Endothelial cell of umbilical vein (primary cell): ENCODE results near the gene ARHGEF26. TPM values are rescaled to one million over a fixed set of nuclear protein-coding genes. Genes with fewer than 3 reads are reported as not detected.

Source experiments
- BruUV-seq: library from RNA; stranded (reverse); fragments of 400-500 nt; replicated peaks from 2 replicates; lab custom pipeline; 2021; lab: Mats Ljungman, UMichigan
- CTCF ChIA-PET: fragments of 300-600, 350-600 bp; sonication (Branson Sonifier 250); formaldehyde crosslinking; loops from one replicate; lab custom pipeline; 2021; ENCODE audit warnings: antibody characterized with exemption, inconsistent platforms; lab: Charles Lee
- POLR2A ChIA-PET: fragments of 300-600, 350-600 bp; sonication (Branson Sonifier 250); formaldehyde crosslinking; loops from one replicate; lab custom pipeline; 2021; ENCODE audit warnings: antibody characterized with exemption, inconsistent platforms; lab: Charles Lee
- DNase-seq: peaks from one replicate; pipeline ENCODE4 v3.0.0-alpha.2; 2011; ENCODE audit warnings: low read depth, low spot score
- FAIRE-seq: peaks from 2 replicates; lab custom pipeline; 2011; peaks lifted over from hg19 to GRCh38; lab: Jason Lieb, UNC
- H2AFZ ChIP-seq: 2 replicates; pipeline ENCODE4 v1.6.0; 2012; ENCODE audit warnings: low read depth, low read length, control low read depth, inconsistent platforms
- H3K27ac ChIP-seq: 2 replicates; pipeline ENCODE4 v1.5.1; 2011; ENCODE audit warnings: low read depth, mild to moderate bottlenecking, control low read depth, low read length, moderate library complexity; ENCODE audit not compliant: insufficient read depth
- H3K27me3 ChIP-seq, 2 experiments: 2 replicates each; pipeline versions ENCODE4 v1.6.0 to v1.6.1; 2011; ENCODE audit warnings: low read length in 2 of 2, mixed read lengths in 1 of 2; ENCODE audit not compliant: control insufficient read depth in 2 of 2, insufficient read depth in 2 of 2
- H3K36me3 ChIP-seq, 2 experiments: 2 replicates in 1 of 2; 3 replicates in 1 of 2; pipeline ENCODE4 v1.5.1; 2011; ENCODE audit warnings: low read length in 2 of 2, mild to moderate bottlenecking in 1 of 2, moderate library complexity in 1 of 2; ENCODE audit not compliant: control insufficient read depth in 2 of 2, insufficient read depth in 2 of 2; ENCODE audit errors: extremely low read depth in 1 of 2
- H3K4me1 ChIP-seq: 3 replicates; pipeline ENCODE4 v1.5.1; 2011; ENCODE audit warnings: mild to moderate bottlenecking, low read length; ENCODE audit not compliant: control insufficient read depth, insufficient read depth; ENCODE audit errors: extremely low read depth
- H3K4me2 ChIP-seq: 2 replicates; pipeline ENCODE4 v1.6.1; 2011; ENCODE audit warnings: low read length, control low read depth, mixed read lengths; ENCODE audit not compliant: insufficient read depth
- H3K4me3 ChIP-seq, 3 experiments: fragments of 200-600 bp in 1 of 3; sonication (generic), shearing (Covaris generic) in 1 of 3; replicated peaks in 1 of 3; 2 replicates each; pipeline ENCODE4 v1.5.1; 2011 to 2016; ENCODE audit warnings: control low read depth in 3 of 3, low read length in 3 of 3, mild to moderate bottlenecking in 2 of 3, inconsistent platforms in 1 of 3, low read depth in 1 of 3, moderate library complexity in 1 of 3; ENCODE audit not compliant: insufficient read depth in 1 of 3
- H3K79me2 ChIP-seq: 2 replicates; pipeline ENCODE4 v1.6.0; 2012; ENCODE audit warnings: low read length, inconsistent platforms; ENCODE audit not compliant: control insufficient read depth, insufficient read depth
- H3K9ac ChIP-seq: replicated peaks from 2 replicates; pipeline ENCODE3; 2011; ENCODE audit warnings: low read length, control low read depth; ENCODE audit not compliant: insufficient read depth; ENCODE audit errors: extremely low read depth
- H3K9me1 ChIP-seq: replicated peaks from 3 replicates; pipeline ENCODE4 v1.6.0; 2011; ENCODE audit warnings: mild to moderate bottlenecking, low read length; ENCODE audit not compliant: control insufficient read depth, insufficient read depth; ENCODE audit errors: extremely low read depth
- H3K9me3 ChIP-seq: replicated peaks from 2 replicates; pipeline ENCODE4 v1.5.1; 2012; ENCODE audit warnings: low read length, inconsistent platforms; ENCODE audit not compliant: control insufficient read depth, insufficient read depth
- H4K20me1 ChIP-seq: replicated peaks from 2 replicates; pipeline ENCODE3; 2011; ENCODE audit warnings: mild to moderate bottlenecking, low read length; ENCODE audit not compliant: control insufficient read depth, insufficient read depth; ENCODE audit errors: extremely low read depth
- CTCF ChIP-seq, 2 donors: IDR thresholded peaks; 1 replicate in 1 of 2; 2 replicates in 1 of 2; pipeline ENCODE4 v1.5.1; 2011; ENCODE audit warnings: low read length in 2 of 2, mild to moderate bottlenecking in 2 of 2, moderate library complexity in 2 of 2, control low read depth in 1 of 2, inconsistent platforms in 1 of 2, low read depth in 1 of 2; ENCODE audit not compliant: insufficient read depth in 1 of 2; ENCODE audit errors: extremely low read depth in 1 of 2
- EZH2 ChIP-seq: IDR thresholded peaks from 2 replicates; pipeline ENCODE4 v1.6.1; 2012; ENCODE audit warnings: borderline replicate concordance, low read depth, mild to moderate bottlenecking, moderate library complexity, low read length, inconsistent platforms; ENCODE audit not compliant: severe bottlenecking
- FOS ChIP-seq: IDR thresholded peaks from 2 replicates; pipeline ENCODE4 v1.6.1; 2011; ENCODE audit warnings: mild to moderate bottlenecking, low read length, moderate library complexity, borderline replicate concordance; ENCODE audit not compliant: insufficient read depth
- GATA2 ChIP-seq: IDR thresholded peaks from 2 replicates; pipeline ENCODE4 v1.7.0; 2011; ENCODE audit warnings: low read depth, mild to moderate bottlenecking, moderate library complexity, mixed read lengths, low read length; ENCODE audit not compliant: insufficient read length, insufficient read depth
- JUN ChIP-seq: IDR thresholded peaks from 2 replicates; pipeline ENCODE4 v1.6.1; 2011; ENCODE audit warnings: borderline replicate concordance, low read depth; ENCODE audit not compliant: insufficient read length, insufficient read depth
- MAX ChIP-seq: IDR thresholded peaks from 2 replicates; pipeline ENCODE4 v1.6.1; 2011; ENCODE audit not compliant: insufficient read depth, insufficient read length
- MYC ChIP-seq: IDR thresholded peaks from one replicate; pipeline ENCODE4 v1.6.1; 2011; ENCODE audit warnings: mild to moderate bottlenecking, low read depth, low read length
- POLR2A ChIP-seq: IDR thresholded peaks from 2 replicates; pipeline ENCODE4 v1.6.1; 2012; ENCODE audit warnings: low read depth, mild to moderate bottlenecking, control low read depth, low read length
- POLR2AphosphoS5 ChIP-seq: IDR thresholded peaks from 2 replicates; pipeline ENCODE4 v1.6.1; 2012; ENCODE audit warnings: low read depth, mild to moderate bottlenecking, control low read depth, low read length, moderate library complexity; ENCODE audit not compliant: insufficient read depth
- dilution Hi-C: fragments of 300-500 bp; cut with MboI; formaldehyde crosslinking; loops from one replicate; pipeline ENCODE4 v1.15.0; 2019; ENCODE audit warnings: low sequenced_read_pairs; ENCODE audit not compliant: extremely low pct_ligation_motif_present
- intact Hi-C: fragments of 100-400 bp; cut with micrococcal nuclease; formaldehyde crosslinking; loops from one replicate; pipeline ENCODE4 v1.10.0; 2022
- polyA plus RNA-seq, 4 experiments: library from polyadenylated mRNA; depleted of rRNA in 3 of 4; stranded (reverse) in 3 of 4; unstranded in 1 of 4; fragments of >200 nt; gene quantifications; 2 replicates each; pipeline versions ENCODE4 v1.2.1 to v1.2.3, GENCODE V29; 2011 to 2012; ENCODE audit warnings: missing spikeins in 1 of 4
- total RNA-seq: library from RNA; stranded (reverse); gene quantifications from 2 replicates; pipeline ENCODE4 v1.2.3, GENCODE V29; 2021

ARHGEF26 gene
- total and polyA plus RNA-seq, 2 donors (not counting 3 experiments of a cell fraction or from before 2014, with no cell fraction given): 0.57 to 2.9 TPM

GRCh38 chr3:154111365-154111935 lies 9.7 kb upstream of the ARHGEF26 start:
- Histone ChIP-seq H3K9ac (no peak overlapping the region), H3K4me3 (no peak overlapping the region), H3K9me3 (no peaks in the 10 kb centered on the region), H2AFZ (no peak overlapping the region), H3K4me2 (no peak overlapping the region), H4K20me1 (no peaks in the 10 kb centered on the region), H3K27ac (no peak overlapping the region), H3K36me3 (no peaks in the 10 kb centered on the region), H3K9me1 (no peaks in the 10 kb centered on the region), H3K27me3 (peaks cover 2 to 9% of the 10 kb centered on the region in 2 experiments), H3K79me2 (no peaks in the 10 kb centered on the region), H3K4me1 (no peaks in the 10 kb centered on the region)
- TF ChIP-seq MYC (no peak), MAX (no peak), CTCF (IDR thresholded peaks at IDR 0.05; ENCODE audit: extremely low read depth in 1 of 2, insufficient read depth in 1 of 2, low read depth in 1 of 2, low read length in 2 of 2) (no peak), EZH2 (no peak), JUN (no peak), POLR2A (no peak), GATA2 (no peak), POLR2AphosphoS5 (no peak), FOS (no peak)
- ChIA-PET CTCF (interaction anchor here (1.0 to 2.4 kb wide), 3 partner anchors 8 to 11 kb away, joined by 3 to 10 read pairs (median 7); partner anchors contain the start of gene ARHGEF26), POLR2A (no interaction called here)
- dilution Hi-C loops (no loop called here), intact Hi-C loops (no loop called here)
- FAIRE-seq: no peak
- DNase-seq: no peak
- BruUV-seq: no TSS peak
